ENCODE data around the gene ZNF467. TPM values are rescaled to one million over a fixed set of nuclear protein-coding genes. Genes with fewer than 3 reads are reported as not detected.

ZNF467 gene
- total RNA-seq, 2 experiments from 2014 or later = 0.08 to 0.11 TPM

GRCh38 chr7:149772241-149772955, 990 bp downstream of the ZNF467 start:
- ATAC-seq (no peak), DNase-seq (no peak)
- H3K4me3 Mint-ChIP-seq = peak overlapping the region; percentile 57

DNA sequence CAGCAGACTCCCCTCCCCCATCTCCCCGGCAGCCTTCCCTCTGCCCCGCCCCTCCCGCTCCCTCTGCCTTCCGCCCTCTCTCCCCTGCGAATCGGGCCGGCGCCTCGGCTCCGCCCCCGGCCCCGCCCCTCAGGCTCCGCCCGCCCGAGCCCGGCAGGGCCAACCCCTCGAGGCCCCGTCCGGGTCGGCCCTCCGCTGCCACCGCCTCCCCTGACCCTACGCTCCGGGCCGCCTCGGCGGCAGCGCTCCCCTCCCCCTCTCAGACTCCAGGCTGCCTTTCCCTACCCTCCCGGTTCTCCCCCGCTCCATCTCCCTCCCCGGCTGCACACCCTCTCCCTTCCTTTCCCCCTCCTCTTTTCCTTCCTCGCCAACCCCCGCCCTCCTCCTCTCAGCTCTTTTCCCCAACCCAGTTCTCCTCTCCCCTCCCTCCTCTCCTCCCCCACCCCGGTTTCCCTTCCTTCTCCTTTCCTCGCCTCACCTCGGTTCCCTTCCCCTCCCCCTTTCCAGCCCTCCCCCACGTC, 1.6 kb downstream of the ZNF467 start:
- peak; percentile 88 for DNase-seq
- Mint-ChIP-seq H3K27ac (no peak overlapping the region), H3K4me3 (peak overlapping the region; percentile 57), H3K4me1 (ENCODE audit: low read depth) (peaks cover 1% of the 10 kb centered on the region), H3K27me3 (ENCODE audit: low read depth) (peaks cover 26% of the 10 kb centered on the region), H3K9me3 (ENCODE audit: insufficient read depth) (no peaks in the 10 kb centered on the region), H3K36me3 (ENCODE audit: low read depth) (no peaks in the 10 kb centered on the region)
- peak; percentile 97 for ATAC-seq
- ChIA-PET CTCF (interaction anchor here (0.9 to 1.1 kb wide), 2 partner anchors 30 to 109 kb away, joined by 3 read pairs; no protein-coding TSS in a partner anchor), POLR2A (interaction anchor here (0.7 kb wide), 1 partner anchor 1030 kb away, joined by 3 read pairs; no protein-coding TSS in a partner anchor)

More at GRCh38 chr7:149772241-149772955, 990 bp downstream of the ZNF467 start:
- Mint-ChIP-seq H3K27ac (no peak overlapping the region), H3K4me1 (ENCODE audit: low read depth) (peaks cover 1% of the 10 kb centered on the region), H3K36me3 (ENCODE audit: low read depth) (no peaks in the 10 kb centered on the region), H3K9me3 (ENCODE audit: insufficient read depth) (no peaks in the 10 kb centered on the region), H3K27me3 (ENCODE audit: low read depth) (peaks cover 26% of the 10 kb centered on the region)
- CTCF ChIA-PET = interaction anchor here (0.9 to 1.1 kb wide), 2 partner anchors 30 to 110 kb away, joined by 3 read pairs; no protein-coding TSS in a partner anchor
- POLR2A ChIA-PET = interaction anchor here (0.6 to 0.7 kb wide), 2 partner anchors 478 to 1031 kb away, joined by 3 read pairs; no protein-coding TSS in a partner anchor

DNA sequence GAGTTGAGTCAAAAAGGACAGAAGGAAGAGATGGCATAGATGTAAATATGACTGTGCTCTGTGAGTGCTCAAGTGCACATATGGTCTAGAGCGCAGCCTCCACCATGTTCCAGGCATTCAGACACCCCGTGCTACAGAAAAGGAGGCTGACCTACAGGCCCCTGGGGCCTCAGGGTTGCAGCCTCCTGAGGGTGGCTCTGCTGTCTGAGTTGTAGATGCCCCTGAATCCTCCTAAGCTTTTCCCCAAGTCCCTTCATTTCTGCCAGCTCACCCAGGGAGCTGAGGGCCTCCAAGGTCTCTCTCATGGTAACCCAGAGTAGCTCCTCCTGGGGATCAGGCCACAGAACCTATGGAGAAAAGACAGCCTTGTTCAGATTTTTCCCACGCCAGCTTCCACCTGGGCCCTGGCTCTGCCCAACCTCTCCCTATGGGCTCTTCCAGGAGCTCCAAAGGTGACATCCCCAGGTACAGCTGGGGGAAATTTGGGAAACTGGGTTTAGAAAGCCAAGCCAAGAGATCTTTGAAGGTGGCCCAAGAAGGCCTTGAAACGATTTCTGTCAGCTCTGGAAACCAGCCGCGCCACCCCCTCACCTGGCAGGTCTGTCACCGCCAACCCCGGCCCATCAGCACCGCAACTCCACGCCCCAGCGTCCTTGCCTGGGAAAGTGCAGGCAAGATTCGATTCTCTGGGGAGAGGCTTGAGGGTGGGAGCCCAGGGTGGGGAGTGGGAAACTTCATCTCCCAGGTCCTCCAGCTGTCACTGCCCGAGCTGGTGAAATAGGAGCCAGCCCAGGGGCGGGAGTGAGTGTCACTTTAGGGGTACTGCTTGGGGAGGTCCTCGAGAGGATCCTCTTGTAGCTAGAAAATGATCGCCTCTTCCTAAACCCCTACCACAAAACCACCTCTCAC, 2.4 kb downstream of the ZNF467 start:
- H3K4me1 Mint-ChIP-seq (ENCODE audit: low read depth) = peaks cover 1% of the 10 kb centered on the region
- no peaks in the 10 kb centered on the region for H3K9me3 Mint-ChIP-seq (ENCODE audit: insufficient read depth)
- POLR2A ChIA-PET = no interaction called here
- CTCF ChIA-PET = interaction anchor here (0.7 to 1.1 kb wide), 3 partner anchors 29 kb away, joined by 3 read pairs; no protein-coding TSS in a partner anchor
- H3K27me3 Mint-ChIP-seq (ENCODE audit: low read depth) = peaks cover 20% of the 10 kb centered on the region
- peak overlapping the region; percentile 43 for H3K4me3 Mint-ChIP-seq
- H3K36me3 Mint-ChIP-seq (ENCODE audit: low read depth) = no peaks in the 10 kb centered on the region
- no peak overlapping the region for H3K27ac Mint-ChIP-seq
- peak; percentile 31 for ATAC-seq
- no peak for DNase-seq

GRCh38 chr7:149769915-149770314, 3.5 kb downstream of the ZNF467 start:
- Mint-ChIP-seq H3K4me3 (no peak overlapping the region), H3K4me1 (ENCODE audit: low read depth) (peaks cover 1% of the 10 kb centered on the region), H3K27ac (no peak overlapping the region), H3K9me3 (ENCODE audit: insufficient read depth) (no peaks in the 10 kb centered on the region), H3K27me3 (ENCODE audit: low read depth) (peaks cover 17% of the 10 kb centered on the region), H3K36me3 (ENCODE audit: low read depth) (no peaks in the 10 kb centered on the region)
- POLR2A ChIA-PET = no interaction called here
- DNase-seq (no peak), ATAC-seq (no peak)
- CTCF ChIA-PET = interaction anchor here (0.8 kb wide), 1 partner anchor 20 kb away, joined by 3 read pairs; no protein-coding TSS in a partner anchor

- ATAC-seq = no peak
- ChIA-PET POLR2A (no interaction called here), CTCF (no interaction called here)
These were observed 4.5 kb downstream of the ZNF467 start for GRCh38 chr7:149768931-149769330.

GRCh38 chr7:149767068-149767467, 6.3 kb downstream of the ZNF467 start:
- H3K9me3 Mint-ChIP-seq (ENCODE audit: insufficient read depth) = no peaks in the 10 kb centered on the region
- H3K4me3 Mint-ChIP-seq = no peak overlapping the region
- H3K27me3 Mint-ChIP-seq (ENCODE audit: low read depth) = peaks cover 6% of the 10 kb centered on the region
- DNase-seq = no peak
- CTCF ChIA-PET = interaction anchor here (1.6 kb wide), 1 partner anchor 25 kb away, joined by 8 read pairs; no protein-coding TSS in a partner anchor
- ATAC-seq = no peak
- H3K36me3 Mint-ChIP-seq (ENCODE audit: low read depth) = no peaks in the 10 kb centered on the region
- no peak overlapping the region for H3K27ac Mint-ChIP-seq
- no peaks in the 10 kb centered on the region for H3K4me1 Mint-ChIP-seq (ENCODE audit: low read depth)
- POLR2A ChIA-PET = no interaction called here

More at GRCh38 chr7:149768931-149769330, 4.5 kb downstream of the ZNF467 start:
- DNase-seq = no peak
- Mint-ChIP-seq H3K36me3 (ENCODE audit: low read depth) (no peaks in the 10 kb centered on the region), H3K27me3 (ENCODE audit: low read depth) (peaks cover 9% of the 10 kb centered on the region), H3K4me3 (no peak overlapping the region), H3K9me3 (ENCODE audit: insufficient read depth) (no peaks in the 10 kb centered on the region), H3K4me1 (ENCODE audit: low read depth) (peaks cover 1% of the 10 kb centered on the region), H3K27ac (no peak overlapping the region)

DNA sequence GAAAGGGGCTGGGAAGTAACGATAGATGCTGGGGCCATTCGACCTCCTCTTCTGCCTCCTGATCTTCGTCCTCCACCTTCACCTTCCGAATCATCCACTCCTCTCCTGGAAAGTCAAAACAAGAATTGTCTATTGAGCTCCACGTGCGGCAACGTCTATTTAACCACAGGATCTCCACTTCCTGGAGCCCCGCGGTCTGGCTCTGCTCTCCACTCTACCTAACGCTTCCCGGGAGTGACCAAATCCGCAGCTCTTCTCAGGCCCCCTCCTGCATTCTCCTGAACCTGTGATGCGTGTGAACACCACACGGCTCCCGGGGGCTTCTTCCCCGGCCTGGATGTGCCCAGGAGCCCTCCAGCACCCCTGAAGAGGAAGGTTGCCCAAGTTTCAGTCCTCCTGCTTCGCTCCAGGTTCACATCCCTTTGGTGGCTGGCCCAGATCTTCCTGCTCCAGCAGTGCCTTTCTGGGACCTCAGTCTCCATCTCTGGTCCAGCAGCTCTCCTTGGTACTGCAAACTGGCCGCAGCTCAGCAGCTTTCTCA, 7.2 kb downstream of the ZNF467 start:
- ATAC-seq = no peak
- ChIA-PET POLR2A (no interaction called here), CTCF (no interaction called here)
- DNase-seq = no peak
- Mint-ChIP-seq H3K36me3 (ENCODE audit: low read depth) (no peaks in the 10 kb centered on the region), H3K9me3 (ENCODE audit: insufficient read depth) (no peaks in the 10 kb centered on the region), H3K4me1 (ENCODE audit: low read depth) (no peaks in the 10 kb centered on the region), H3K4me3 (no peak overlapping the region), H3K27me3 (ENCODE audit: low read depth) (peaks cover 6% of the 10 kb centered on the region), H3K27ac (no peak overlapping the region)

DNA sequence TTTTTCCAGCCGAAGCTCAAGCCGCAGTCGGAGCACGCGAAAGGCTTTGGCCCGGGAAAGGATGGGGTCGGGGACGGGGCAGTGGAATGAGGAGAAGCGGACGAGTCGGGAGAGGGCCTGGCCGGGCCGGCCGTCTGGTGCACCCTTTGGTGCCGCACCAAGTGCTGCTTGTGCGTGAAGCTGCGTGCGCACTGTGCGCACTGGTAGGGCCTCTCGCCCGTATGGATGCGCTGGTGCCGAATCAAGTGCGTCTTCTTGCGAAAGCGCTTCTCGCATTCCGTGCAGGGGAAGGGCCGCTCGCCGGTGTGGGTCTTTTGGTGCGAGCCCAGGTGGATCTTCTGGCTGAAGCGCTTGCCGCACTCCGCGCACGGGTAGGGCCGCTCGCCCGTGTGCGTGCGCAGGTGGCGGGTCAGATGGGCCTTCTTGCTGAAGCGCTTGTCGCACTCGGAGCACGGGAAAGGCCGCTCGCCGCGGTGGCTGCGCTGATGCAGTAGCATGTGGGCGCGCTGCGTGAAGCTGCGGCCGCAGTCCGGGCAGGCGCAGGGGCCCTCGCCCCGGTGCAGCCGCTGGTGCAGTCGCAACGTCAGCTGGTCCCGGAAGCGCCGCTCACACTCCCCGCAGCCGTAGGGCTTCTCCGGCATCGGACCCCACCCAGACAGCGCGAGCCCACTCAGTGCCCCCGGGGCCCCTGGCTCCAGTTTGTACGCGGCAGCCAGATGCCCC, 7.8 kb downstream of the ZNF467 start:
- ChIA-PET POLR2A (no interaction called here), CTCF (no interaction called here)
- Mint-ChIP-seq H3K4me3 (no peak overlapping the region), H3K36me3 (ENCODE audit: low read depth) (no peaks in the 10 kb centered on the region), H3K27me3 (ENCODE audit: low read depth) (peaks cover 6% of the 10 kb centered on the region), H3K27ac (no peak overlapping the region), H3K4me1 (ENCODE audit: low read depth) (no peaks in the 10 kb centered on the region), H3K9me3 (ENCODE audit: insufficient read depth) (no peaks in the 10 kb centered on the region)
- DNase-seq = no peak
- ATAC-seq = no peak

- CTCF ChIA-PET = interaction anchor here (1.3 kb wide), 1 partner anchor 23 kb away, joined by 3 read pairs; no protein-coding TSS in a partner anchor
- no peak for DNase-seq
- POLR2A ChIA-PET = no interaction called here
These were observed 8.6 kb downstream of the ZNF467 start for GRCh38 chr7:149764481-149765398.

DNA sequence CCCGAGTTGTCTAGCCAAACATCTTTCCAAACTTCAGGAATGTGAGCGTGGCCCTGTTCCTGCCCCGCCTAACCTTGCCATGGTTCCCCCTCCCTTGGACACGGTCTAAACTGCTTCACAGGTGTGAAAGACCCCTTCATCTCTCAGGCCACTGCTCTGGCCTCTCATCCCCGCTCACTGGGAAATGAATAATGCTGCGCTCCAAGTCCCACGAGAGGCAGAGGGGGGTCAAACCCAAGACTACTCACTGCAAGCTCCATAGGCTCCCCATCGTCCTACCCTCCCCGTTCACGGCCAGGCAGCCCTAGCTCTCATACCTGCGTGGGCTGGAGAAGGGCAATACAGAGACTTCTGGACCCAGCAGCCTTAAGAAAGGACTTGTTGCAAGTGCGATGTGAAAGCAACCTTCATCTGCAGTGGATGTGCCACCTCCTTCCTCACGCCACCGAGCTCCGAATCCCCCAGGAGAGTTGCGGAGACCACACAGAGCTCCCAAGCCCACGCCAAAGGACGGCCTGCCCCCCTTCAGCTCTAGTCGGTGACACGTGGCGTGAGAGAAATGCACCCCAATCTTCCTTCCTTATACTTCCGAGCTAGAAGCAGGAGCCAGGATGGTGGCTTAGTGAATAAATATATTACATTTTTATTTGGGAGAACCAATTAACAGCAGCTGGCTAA, 9.7 kb downstream of the ZNF467 start:
- H3K9me3 Mint-ChIP-seq (ENCODE audit: insufficient read depth) = no peaks in the 10 kb centered on the region
- ChIA-PET CTCF (interaction anchor here (1.3 kb wide), 1 partner anchor 22 kb away, joined by 3 read pairs; no protein-coding TSS in a partner anchor), POLR2A (no interaction called here)
- H3K4me1 Mint-ChIP-seq (ENCODE audit: low read depth) = no peaks in the 10 kb centered on the region
- H3K27me3 Mint-ChIP-seq (ENCODE audit: low read depth) = peaks cover 3% of the 10 kb centered on the region
- ATAC-seq = no peak
- H3K4me3 Mint-ChIP-seq = no peak overlapping the region
- no peak for DNase-seq
- H3K27ac Mint-ChIP-seq = no peak overlapping the region
- H3K36me3 Mint-ChIP-seq (ENCODE audit: low read depth) = no peaks in the 10 kb centered on the region

More at GRCh38 chr7:149764481-149765398, 8.6 kb downstream of the ZNF467 start:
- Mint-ChIP-seq H3K36me3 (ENCODE audit: low read depth) (no peaks in the 10 kb centered on the region), H3K27ac (no peak overlapping the region), H3K4me3 (no peak overlapping the region), H3K9me3 (ENCODE audit: insufficient read depth) (no peaks in the 10 kb centered on the region), H3K27me3 (ENCODE audit: low read depth) (peaks cover 3% of the 10 kb centered on the region), H3K4me1 (ENCODE audit: low read depth) (no peaks in the 10 kb centered on the region)
- ATAC-seq = no peak
